SK-N-SH (cell line): ENCODE measurements around the gene UBE2D4. TPM values are rescaled to one million over a fixed set of nuclear protein-coding genes. Genes with fewer than 3 reads are reported as not detected.

ENCODE experiments used
- CTCF ChIA-PET: fragments of 300-600, 350-600 bp; formaldehyde crosslinking; extraction: SDS; loops from one replicate; lab custom pipeline; 2021; lab: Yijun Ruan, JAX
- POLR2A ChIA-PET: fragments of 350-600 bp; sonication (Branson Sonifier 250); formaldehyde crosslinking; extraction: SDS; loops from one replicate; lab custom pipeline; 2020; ENCODE audit warnings: antibody characterized with exemption, inconsistent platforms; lab: Yijun Ruan, JAX
- DNase-seq: peaks from one replicate; pipeline ENCODE4 v3.0.0; 2012
- H2AFZ ChIP-seq: fragments of 200-600 bp; sonication (generic); 2 replicates; pipeline ENCODE4 v1.8.1; 2016; ENCODE audit warnings: antibody characterized with exemption, mild to moderate bottlenecking, low read depth
- H3F3A ChIP-seq: fragments of 200-600 bp; sonication (generic); replicated peaks from 2 replicates; pipeline ENCODE3; 2016; ENCODE audit warnings: antibody characterized with exemption, mild to moderate bottlenecking; ENCODE audit not compliant: insufficient read depth
- H3K27ac ChIP-seq, 2 experiments: fragments of 200-500 bp in 1 of 2; fragments of 200-600 bp in 1 of 2; sonication (Bioruptor generic) in 1 of 2; sonication (generic), shearing (Covaris generic) in 1 of 2; 2 replicates each; pipeline versions ENCODE4 v1.5.1 to v1.6.1; 2014 to 2016; ENCODE audit warnings: low read depth in 2 of 2, inconsistent platforms in 1 of 2, low read length in 1 of 2, mild to moderate bottlenecking in 1 of 2, mixed read lengths in 1 of 2
- H3K27me3 ChIP-seq: fragments of 200-600 bp; sonication (generic), shearing (Covaris generic); 2 replicates; pipeline ENCODE4 v1.6.1; 2016; ENCODE audit warnings: mixed run types; ENCODE audit not compliant: insufficient read depth
- H3K36me3 ChIP-seq, 2 experiments: fragments of 200-500 bp in 1 of 2; fragments of 200-600 bp in 1 of 2; sonication (Bioruptor generic) in 1 of 2; sonication (generic) in 1 of 2; replicated peaks in 1 of 2; 2 replicates each; pipeline versions ENCODE3 to v1.5.1; 2014 to 2016; ENCODE audit warnings: low read length in 1 of 2, mild to moderate bottlenecking in 1 of 2; ENCODE audit not compliant: insufficient read depth in 2 of 2, control insufficient read depth in 1 of 2
- H3K4me1 ChIP-seq, 2 experiments: fragments of 200-500 bp in 1 of 2; fragments of 200-600 bp in 1 of 2; sonication (Bioruptor generic) in 1 of 2; sonication (generic), shearing (Covaris generic) in 1 of 2; 2 replicates each; pipeline versions ENCODE4 v1.5.1 to v1.6.1; 2014 to 2016; ENCODE audit warnings: low read depth in 1 of 2, low read length in 1 of 2, mixed run types in 1 of 2; ENCODE audit not compliant: insufficient read depth in 2 of 2, control insufficient read depth in 1 of 2
- H3K4me2 ChIP-seq: fragments of 200-600 bp; sonication (generic), shearing (Covaris generic); 2 replicates; pipeline ENCODE4 v1.6.1; 2017; ENCODE audit warnings: mixed run types
- H3K4me3 ChIP-seq, 2 experiments: fragments of 200-500 bp in 1 of 2; fragments of 200-600 bp in 1 of 2; sonication (Bioruptor generic) in 1 of 2; sonication (generic), shearing (Covaris generic) in 1 of 2; 2 replicates each; pipeline versions ENCODE4 v1.5.1 to v1.8.1; 2014 to 2016; ENCODE audit warnings: low read depth in 2 of 2, inconsistent platforms in 1 of 2, low read length in 1 of 2, mild to moderate bottlenecking in 1 of 2, mixed read lengths in 1 of 2, moderate library complexity in 1 of 2
- H3K79me2 ChIP-seq: fragments of 200-600 bp; sonication (generic); 2 replicates; pipeline ENCODE4 v1.8.1; 2017; ENCODE audit warnings: mild to moderate bottlenecking; ENCODE audit not compliant: insufficient read depth
- H3K9ac ChIP-seq: fragments of 200-600 bp; sonication (generic); 2 replicates; pipeline ENCODE4 v1.6.1; 2017; ENCODE audit warnings: mixed run types
- H3K9me2 ChIP-seq: fragments of 200-600 bp; sonication (generic); 2 replicates; pipeline ENCODE4 v1.6.1; 2017; ENCODE audit warnings: mixed run types
- H3K9me3 ChIP-seq: fragments of 200-600 bp; sonication (generic); 2 replicates; pipeline ENCODE4 v1.6.1; 2017; ENCODE audit warnings: mixed run types, mild to moderate bottlenecking, moderate library complexity
- H4K20me1 ChIP-seq: fragments of 200-600 bp; sonication (generic); 2 replicates; pipeline ENCODE4 v1.6.1; 2017; ENCODE audit warnings: mild to moderate bottlenecking, mixed run types; ENCODE audit not compliant: insufficient read depth
- CHD2 ChIP-seq: fragments of 150-350 bp; IDR thresholded peaks from 2 replicates; pipeline ENCODE4 v1.6.1; 2018; ENCODE audit warnings: low read length; ENCODE audit not compliant: partially characterized antibody
- ELF1 ChIP-seq: IDR thresholded peaks from 2 replicates; pipeline ENCODE4 v1.4.0; 2012
- GABPA ChIP-seq: IDR thresholded peaks from 2 replicates; pipeline ENCODE4 v1.4.0; 2012; ENCODE audit warnings: low read depth, mild to moderate bottlenecking
- GATA2 ChIP-seq: sonication (generic); formaldehyde crosslinking; IDR thresholded peaks from 2 replicates; pipeline ENCODE4 v1.5.0; 2020; ENCODE audit warnings: mild to moderate bottlenecking, missing genetic modification reagents
- JUND ChIP-seq: IDR thresholded peaks from 2 replicates; pipeline ENCODE4 v1.4.0; 2012
- MAX ChIP-seq: IDR thresholded peaks from 2 replicates; pipeline ENCODE4 v1.4.0; 2012; ENCODE audit warnings: low read depth
- MEF2A ChIP-seq: IDR thresholded peaks from 2 replicates; pipeline ENCODE4 v1.4.0; 2012; ENCODE audit warnings: low read depth, borderline replicate concordance
- MXI1 ChIP-seq: IDR thresholded peaks from 2 replicates; pipeline ENCODE4 v1.6.1; 2012; ENCODE audit warnings: mild to moderate bottlenecking, low read depth, low read length, improper control_type of control experiment
- NFIC ChIP-seq: IDR thresholded peaks from 2 replicates; pipeline ENCODE4 v1.4.0; 2012; ENCODE audit warnings: borderline replicate concordance
- RAD21 ChIP-seq: IDR thresholded peaks from 2 replicates; pipeline ENCODE4 v1.6.1; 2012; ENCODE audit warnings: mild to moderate bottlenecking, low read length
- REST ChIP-seq: IDR thresholded peaks from 2 replicates; pipeline ENCODE4 v1.6.1; 2012; ENCODE audit warnings: mild to moderate bottlenecking, low read depth, low read length, moderate library complexity
- SIN3A ChIP-seq: IDR thresholded peaks from 2 replicates; pipeline ENCODE4 v1.6.1; 2012; ENCODE audit warnings: low read depth, mild to moderate bottlenecking, low read length, moderate library complexity, borderline replicate concordance
- TAF1 ChIP-seq: IDR thresholded peaks from 2 replicates; pipeline ENCODE4 v1.6.1; 2012; ENCODE audit warnings: low read depth, mild to moderate bottlenecking, low read length, moderate library complexity, borderline replicate concordance
- TEAD4 ChIP-seq: IDR thresholded peaks from 2 replicates; pipeline ENCODE4 v1.4.0; 2012; ENCODE audit warnings: mild to moderate bottlenecking, borderline replicate concordance; ENCODE audit not compliant: insufficient read depth
- ZBTB33 ChIP-seq: IDR thresholded peaks from 2 replicates; pipeline ENCODE4 v1.4.0; 2012; ENCODE audit warnings: low read depth, borderline replicate concordance
- WGBS: methylation state at CpG from one replicate; pipeline ENCODE4 v1.1.6; 2017; ENCODE audit warnings: low lambda C conversion rate; 5-methylcytosine and 5-hydroxymethylcytosine counted together
- polyA plus RNA-seq, 3 experiments: library from polyadenylated mRNA; depleted of rRNA; stranded (reverse); fragments of >200 nt; gene quantifications; 2 replicates each; pipeline ENCODE4 v1.2.3, GENCODE V29; 2012

Gene UBE2D4
- polyA plus RNA-seq, 1 of the 3 experiments (the other 2 are of a cell fraction): 22.8 TPM

DNA sequence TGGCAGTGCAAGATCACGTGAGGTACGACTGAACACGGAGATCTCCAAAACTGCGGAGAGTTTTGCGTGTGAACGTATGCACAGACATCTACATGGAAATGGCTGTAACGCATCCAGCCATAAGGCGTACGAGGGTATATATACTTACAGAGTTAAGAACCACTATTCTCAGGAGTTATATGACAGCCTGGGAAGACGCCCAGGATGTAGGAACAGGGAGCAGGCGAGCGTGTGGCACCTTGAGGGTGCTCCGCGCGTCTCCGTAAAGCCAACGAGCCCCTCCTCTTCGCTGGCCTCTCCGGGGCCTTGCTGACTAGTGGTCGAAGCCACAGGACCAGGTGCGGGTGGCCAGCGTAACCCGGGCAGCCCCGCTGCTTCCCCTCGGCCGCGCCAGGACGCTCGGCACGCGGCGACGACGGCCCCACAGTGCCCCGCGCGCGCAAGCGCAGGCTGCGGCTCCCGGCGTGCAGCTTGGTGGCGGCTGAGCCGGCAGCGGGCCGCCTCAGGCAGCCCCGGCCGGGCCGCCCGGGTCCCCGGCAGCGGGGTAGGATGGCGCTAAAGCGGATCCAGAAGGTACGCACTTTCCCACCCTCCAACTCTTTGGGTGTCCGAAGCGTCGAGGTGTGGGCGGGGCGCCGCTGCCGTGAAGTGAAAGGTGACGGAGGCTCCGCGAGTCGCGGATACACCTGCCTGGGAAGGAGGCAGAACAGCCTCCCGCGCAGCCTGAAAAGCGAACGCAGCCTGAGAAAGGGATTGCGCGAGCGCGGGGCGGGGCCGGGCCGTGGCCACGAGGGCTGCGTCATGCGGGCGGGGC is at the start of gene UBE2D4 (continued):
- no peak for TF ChIP-seq ZBTB33
- TF ChIP-seq SIN3A: no peak
- TF ChIP-seq MXI1: peak; percentile 77
- no peak for TF ChIP-seq TEAD4
- TF ChIP-seq NFIC: no peak
- peak; percentile 99 for TF ChIP-seq MAX
- no peak for TF ChIP-seq RAD21
- peak; percentile 66 for TF ChIP-seq TAF1
- no peak for TF ChIP-seq GABPA
- TF ChIP-seq CHD2: no peak
- no peak for TF ChIP-seq ELF1
- no peak for TF ChIP-seq GATA2 (CRISPR knock-in tag)

- 94% methylated on average over 23 of the region's 29 CpGs for WGBS
- no peak overlapping the region for H3K4me3 ChIP-seq
- TF ChIP-seq ZBTB33 (no peak), JUND (no peak), REST (no peak), MEF2A (no peak)
- TF ChIP-seq, all 33 proteins: peak for 0
- CTCF ChIA-PET: interaction anchor here (1.2 to 1.9 kb wide), 4 partner anchors 10 to 77 kb away, joined by 3 to 6 read pairs (median 4); no protein-coding TSS in a partner anchor
- peaks cover 8 to 14% of the 10 kb centered on the region in 2 experiments; a peak in 3 of 4 replicates for H3K4me1 ChIP-seq
- no peaks in the 10 kb centered on the region for H3K27me3 ChIP-seq
- H3F3A ChIP-seq: peaks cover 3% of the 10 kb centered on the region
- no peak overlapping the region for H3K4me2 ChIP-seq
- H3K79me2 ChIP-seq: peaks cover 6% of the 10 kb centered on the region; the same call in 1 of the 2 replicates
- DNase-seq: no peak
- no peaks in the 10 kb centered on the region for H3K9me3 ChIP-seq
- no peak overlapping the region for H3K9ac ChIP-seq
- H3K36me3 ChIP-seq: peaks cover 33 to 61% of the 10 kb centered on the region in 2 experiments
- no peak overlapping the region for H2AFZ ChIP-seq
- H4K20me1 ChIP-seq: no peaks in the 10 kb centered on the region
- POLR2A ChIA-PET: no interaction called here
- no peak overlapping the region for H3K27ac ChIP-seq
- H3K9me2 ChIP-seq: no peaks in the 10 kb centered on the region
These were observed 49.1 kb upstream of the UBE2D4 start for GRCh38 chr7:43876976-43877745.
